Measurements from ENCODE around the gene MEX3A.

GRCh38 chr1:156080241-156080862 lies 1.9 kb downstream of the MEX3A start:
- TF ChIP-seq POLR2A (IDR thresholded peaks at IDR 0.05): no peak
- TF ChIP-seq, protein P1, sequence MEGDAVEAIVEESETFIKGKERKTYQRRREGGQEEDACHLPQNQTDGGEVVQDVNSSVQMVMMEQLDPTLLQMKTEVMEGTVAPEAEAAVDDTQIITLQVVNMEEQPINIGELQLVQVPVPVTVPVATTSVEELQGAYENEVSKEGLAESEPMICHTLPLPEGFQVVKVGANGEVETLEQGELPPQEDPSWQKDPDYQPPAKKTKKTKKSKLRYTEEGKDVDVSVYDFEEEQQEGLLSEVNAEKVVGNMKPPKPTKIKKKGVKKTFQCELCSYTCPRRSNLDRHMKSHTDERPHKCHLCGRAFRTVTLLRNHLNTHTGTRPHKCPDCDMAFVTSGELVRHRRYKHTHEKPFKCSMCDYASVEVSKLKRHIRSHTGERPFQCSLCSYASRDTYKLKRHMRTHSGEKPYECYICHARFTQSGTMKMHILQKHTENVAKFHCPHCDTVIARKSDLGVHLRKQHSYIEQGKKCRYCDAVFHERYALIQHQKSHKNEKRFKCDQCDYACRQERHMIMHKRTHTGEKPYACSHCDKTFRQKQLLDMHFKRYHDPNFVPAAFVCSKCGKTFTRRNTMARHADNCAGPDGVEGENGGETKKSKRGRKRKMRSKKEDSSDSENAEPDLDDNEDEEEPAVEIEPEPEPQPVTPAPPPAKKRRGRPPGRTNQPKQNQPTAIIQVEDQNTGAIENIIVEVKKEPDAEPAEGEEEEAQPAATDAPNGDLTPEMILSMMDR (IDR thresholded peaks at IDR 0.05): no peak

All from tibial nerve (tissue), 3 donors.